Right cardiac atrium (tissue), 5 donors: ENCODE measurements around the gene SLC25A43. TPM values are rescaled to one million over a fixed set of nuclear protein-coding genes. Genes with fewer than 3 reads are reported as not detected.
"Not testable (repeated sequence)": the region's sequence is repeated elsewhere in the genome, so short reads cannot be mapped to it uniquely, and the experiment has no call there.

Source experiments
- ATAC-seq, 2 donors: fragments of 200-7000 bp; cut with Tn5 transposase; one replicate each; pipeline versions ENCODE4 v1.8.0 to v1.9.1; 2020; ENCODE audit warnings: moderate library complexity in 2 of 2, mild to moderate bottlenecking in 1 of 2
- DNase-seq, 3 donors: peaks; one replicate each; pipeline ENCODE4 v3.0.0-alpha.2; 2020
- H3K27ac ChIP-seq: one replicate; pipeline ENCODE4 v1.5.1; 2013; ENCODE audit warnings: mild to moderate bottlenecking, low read length, control low read depth, moderate library complexity
- H3K27me3 ChIP-seq: one replicate; pipeline ENCODE4 v1.6.1; 2013; ENCODE audit not compliant: control insufficient read depth, insufficient read depth
- H3K4me1 ChIP-seq: one replicate; pipeline ENCODE4 v1.6.1; 2013; ENCODE audit warnings: low read length; ENCODE audit not compliant: control insufficient read depth, insufficient read depth
- H3K4me3 ChIP-seq: one replicate; pipeline ENCODE4 v1.5.1; 2013; ENCODE audit warnings: low read length, control low read depth
- H3K9me3 ChIP-seq: one replicate; pipeline ENCODE4 v1.6.1; 2013; ENCODE audit warnings: low read length; ENCODE audit not compliant: control insufficient read depth
- WGBS: extraction: QIAGEN DNeasy Blood & Tissue Kit; methylation state at CpG from one replicate; pipeline ENCODE4 v1.1.7; 2013; 5-methylcytosine and 5-hydroxymethylcytosine counted together
- intact Hi-C, 4 donors: fragments of 100-400 bp; cut with DNase I; formaldehyde crosslinking; loops; one replicate each; pipeline versions ENCODE4 v1.11.0 to v1.14.0; 2022 to 2023
- polyA plus RNA-seq: library from polyadenylated mRNA; stranded (reverse); fragments of 200-250 nt; gene quantifications from one replicate; pipeline ENCODE4 v1.2.3, GENCODE V29; 2013
- total RNA-seq, 4 donors: library from RNA; stranded (reverse); fragmentation: NEBNext Ultra II Directional; extraction: Animal tissue kit (Norgen Biotek cat#: 25700); gene quantifications; one replicate each; pipeline ENCODE4 v1.2.1, GENCODE V29; 2021
- donor health status: healthy with polysubstance abuse.
- donor health status: DM: no; HTN: yes; CAD: no.
- donor health status: DM: no; HTN: no; CAD: no.
- donor health status: DM: no; HTN: yes; CAD: no; lungs with severe emphysema.
- donor health status: DM: yes; HTN: yes; CAD: no.

The SLC25A43 gene
- total and polyA plus RNA-seq, 5 donors, result 3.9 to 6.0 (median 4.9) TPM

GRCh38 chrX:119382606-119383005 lies 16.5 kb upstream of the SLC25A43 start:
- ATAC-seq (no peak), DNase-seq (no peak)
- Histone ChIP-seq H3K27me3 (no peaks in the 10 kb centered on the region), H3K4me1 (no peaks in the 10 kb centered on the region), H3K27ac (no peak overlapping the region), H3K9me3 (no peaks in the 10 kb centered on the region), H3K4me3 (no peak overlapping the region)
- intact Hi-C loops, result no loop called here

- ATAC-seq, H3K9me3 ChIP-seq, H3K27me3 ChIP-seq, H3K27ac ChIP-seq, intact Hi-C loops, H3K4me1 ChIP-seq, DNase-seq, H3K4me3 ChIP-seq: not testable (repeated sequence)
- 72% methylated on average over 3 of the region's 4 CpGs for WGBS
These were observed 12.5 kb upstream of the SLC25A43 start for GRCh38 chrX:119386685-119387084.

- DNase-seq, ATAC-seq, H3K4me3 ChIP-seq, H3K27ac ChIP-seq, H3K9me3 ChIP-seq, H3K4me1 ChIP-seq, H3K27me3 ChIP-seq, intact Hi-C loops: not testable (repeated sequence)
- 96% methylated on average over 14 of the region's 20 CpGs for WGBS
These were observed 11.7 kb upstream of the SLC25A43 start for GRCh38 chrX:119387426-119387825.

DNA sequence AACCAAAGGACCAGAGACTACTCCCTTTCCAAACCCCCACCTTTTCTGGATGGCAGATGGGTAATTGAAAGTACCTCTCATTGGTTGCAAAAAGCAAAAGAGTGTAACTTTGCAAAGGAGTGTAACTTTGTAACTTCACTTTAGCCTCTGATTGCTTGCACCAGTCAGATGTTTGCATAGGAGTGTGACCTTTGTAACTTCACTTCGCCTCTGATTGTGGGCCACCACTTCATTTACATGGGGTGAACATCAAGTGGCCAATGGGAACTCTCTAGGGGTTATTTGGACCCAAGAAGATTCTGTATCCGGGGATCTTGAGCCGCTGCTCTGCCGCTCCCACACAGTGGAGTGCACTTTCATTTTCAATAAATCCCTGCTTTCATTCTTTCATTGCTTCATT lies 9.9 kb upstream of the SLC25A43 start:
- 72% methylated on average over 4 of the region's 4 CpGs for WGBS
- DNase-seq (no peak), ATAC-seq (no peak)
- Histone ChIP-seq H3K27ac (no peak overlapping the region), H3K9me3 (no peaks in the 10 kb centered on the region), H3K27me3 (no peaks in the 10 kb centered on the region), H3K4me1 (no peaks in the 10 kb centered on the region), H3K4me3 (no peak overlapping the region)
- intact Hi-C loops, result no loop called here

- WGBS, result 52% methylated on average over 7 of the region's 7 CpGs
- no peak overlapping the region for H3K27ac ChIP-seq
- H3K4me3 ChIP-seq, result no peak overlapping the region
- intact Hi-C loops, result no loop called here
- DNase-seq (no peak), ATAC-seq (no peak)
- no peaks in the 10 kb centered on the region for H3K9me3 ChIP-seq
- no peaks in the 10 kb centered on the region for H3K4me1 ChIP-seq
- H3K27me3 ChIP-seq, result no peaks in the 10 kb centered on the region
These were observed 9.2 kb upstream of the SLC25A43 start for GRCh38 chrX:119389871-119390501.

GRCh38 chrX:119391279-119391678 lies 7.9 kb upstream of the SLC25A43 start:
- no peak overlapping the region for H3K27ac ChIP-seq
- no peaks in the 10 kb centered on the region for H3K27me3 ChIP-seq
- DNase-seq (no peak), ATAC-seq (no peak)
- WGBS, result 74% methylated on average over 8 of the region's 8 CpGs
- no peak overlapping the region for H3K4me3 ChIP-seq
- intact Hi-C loops, result no loop called here
- H3K9me3 ChIP-seq, result no peaks in the 10 kb centered on the region
- no peaks in the 10 kb centered on the region for H3K4me1 ChIP-seq

GRCh38 chrX:119393144-119393543 lies 6.0 kb upstream of the SLC25A43 start:
- DNase-seq (no peak), ATAC-seq (no peak)
- Histone ChIP-seq H3K9me3 (no peaks in the 10 kb centered on the region), H3K27ac (no peak overlapping the region), H3K27me3 (no peaks in the 10 kb centered on the region), H3K4me3 (no peak overlapping the region), H3K4me1 (no peaks in the 10 kb centered on the region)
- intact Hi-C loops, result no loop called here
- WGBS, result 85% methylated on average over 2 of the region's 2 CpGs

GRCh38 chrX:119398587-119398973 lies 556 bp upstream of the SLC25A43 start:
- intact Hi-C loops, result no loop called here
- no peaks in the 10 kb centered on the region for H3K4me1 ChIP-seq

GRCh38 chrX:119399772-119400101 lies 601 bp downstream of the SLC25A43 start:
- ATAC-seq, result peak in 1 of 2 donors; percentile 42
- DNase-seq, result no peak

More at GRCh38 chrX:119398587-119398973, 556 bp upstream of the SLC25A43 start:
- Histone ChIP-seq H3K4me3 (peak overlapping the region; percentile 94), H3K9me3 (no peaks in the 10 kb centered on the region), H3K27me3 (no peaks in the 10 kb centered on the region), H3K27ac (peak overlapping the region; percentile 36)
- DNase-seq (no peak), ATAC-seq (no peak)
- WGBS, result 3% methylated on average over 3 of the region's 3 CpGs

GRCh38 chrX:119401569-119401968 lies 2.4 kb downstream of the SLC25A43 start:
- H3K4me1 ChIP-seq, result no peaks in the 10 kb centered on the region
- H3K4me3 ChIP-seq, result no peak overlapping the region
- H3K27ac ChIP-seq, result no peak overlapping the region
- DNase-seq (no peak), ATAC-seq (no peak)
- WGBS, result 86% methylated on average over 4 of the region's 4 CpGs
- no peaks in the 10 kb centered on the region for H3K27me3 ChIP-seq
- intact Hi-C loops, result no loop called here
- no peaks in the 10 kb centered on the region for H3K9me3 ChIP-seq

More at GRCh38 chrX:119399772-119400101, 601 bp downstream of the SLC25A43 start:
- H3K27me3 ChIP-seq, result no peaks in the 10 kb centered on the region
- H3K4me3 ChIP-seq, result peak overlapping the region; percentile 94
- H3K27ac ChIP-seq, result peak overlapping the region; percentile 71
- 7% methylated on average over 12 of the region's 12 CpGs for WGBS
- no peaks in the 10 kb centered on the region for H3K9me3 ChIP-seq
- no peaks in the 10 kb centered on the region for H3K4me1 ChIP-seq
- intact Hi-C loops, result no loop called here

- Histone ChIP-seq H3K4me3 (no peak overlapping the region), H3K9me3 (no peaks in the 10 kb centered on the region), H3K27ac (no peak overlapping the region), H3K27me3 (no peaks in the 10 kb centered on the region), H3K4me1 (no peaks in the 10 kb centered on the region)
- DNase-seq (no peak), ATAC-seq (no peak)
- intact Hi-C loops, result no loop called here
- WGBS, result 64% methylated on average over 4 of the region's 4 CpGs
These were observed 3.5 kb downstream of the SLC25A43 start for GRCh38 chrX:119402588-119402987.

GRCh38 chrX:119406776-119407175 lies 7.6 kb downstream of the SLC25A43 start:
- Histone ChIP-seq H3K9me3 (no peaks in the 10 kb centered on the region), H3K27ac (no peak overlapping the region), H3K4me3 (no peak overlapping the region), H3K4me1 (no peaks in the 10 kb centered on the region), H3K27me3 (no peaks in the 10 kb centered on the region)
- ATAC-seq, result no peak
- intact Hi-C loops, result no loop called here
- WGBS, result 90% methylated on average over 1 of the region's 1 CpG
- no peak for DNase-seq
